GM12892 (cell line): ENCODE results near the gene NCAN.

Source experiments
- DNase-seq: peaks from one replicate; pipeline ENCODE4 v3.0.0; 2011; ENCODE audit not compliant: insufficient read length
- FAIRE-seq: peaks from 2 replicates; lab custom pipeline; 2011; peaks lifted over from hg19 to GRCh38; lab: Jason Lieb, UNC
- POLR2A ChIP-seq: IDR thresholded peaks from 2 replicates; pipeline ENCODE4 v1.6.1; 2011; ENCODE audit warnings: low read depth, low read length, control low read depth
- POLR2AphosphoS5 ChIP-seq: IDR thresholded peaks from 2 replicates; pipeline ENCODE4 v1.6.1; 2011; ENCODE audit warnings: low read depth, low read length, control low read depth
- TAF1 ChIP-seq: IDR thresholded peaks from 2 replicates; pipeline ENCODE4 v1.6.1; 2011; ENCODE audit warnings: low read depth, mild to moderate bottlenecking, control low read depth, low read length, borderline replicate concordance

The NCAN gene

GRCh38 chr19:19285686-19286085 lies 73.9 kb downstream of the NCAN start:
- FAIRE-seq: no peak
- TF ChIP-seq POLR2A (no peak), TAF1 (no peak), POLR2AphosphoS5 (no peak)
- DNase-seq: no peak

DNA sequence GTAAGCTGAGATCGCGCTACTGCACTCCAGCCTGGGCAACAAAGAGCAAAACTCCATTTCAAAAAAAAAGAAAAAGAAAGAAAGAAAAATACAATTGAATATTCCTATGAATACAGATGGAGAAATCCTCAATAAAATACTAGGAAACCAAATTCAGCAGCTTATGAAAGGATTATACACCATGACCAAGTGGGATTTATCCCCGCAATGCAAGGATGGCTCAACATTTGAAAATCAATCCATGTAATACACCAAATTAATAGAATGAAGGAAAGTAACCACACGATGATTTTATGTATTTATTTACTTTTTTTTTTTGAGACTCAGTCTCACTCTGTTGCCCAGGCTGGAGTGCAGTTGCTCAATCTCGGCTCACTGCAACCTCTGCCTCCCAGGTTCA lies 80.8 kb downstream of the NCAN start:
- FAIRE-seq: no peak
- TF ChIP-seq POLR2AphosphoS5 (no peak), POLR2A (no peak), TAF1 (no peak)

GRCh38 chr19:19294914-19295313 lies 83.2 kb downstream of the NCAN start:
- DNase-seq: no peak
- no peak for TF ChIP-seq TAF1
- no peak for TF ChIP-seq POLR2AphosphoS5
- TF ChIP-seq POLR2A: no peak
- no peak for FAIRE-seq

More for the DNA sequence above, 80.8 kb downstream of the NCAN start:
- no peak for DNase-seq

GRCh38 chr19:19296953-19297689 lies 85.4 kb downstream of the NCAN start:
- DNase-seq (no peak), FAIRE-seq (no peak)
- TF ChIP-seq POLR2AphosphoS5: no peak
- TF ChIP-seq TAF1: no peak
- no peak for TF ChIP-seq POLR2A

DNA sequence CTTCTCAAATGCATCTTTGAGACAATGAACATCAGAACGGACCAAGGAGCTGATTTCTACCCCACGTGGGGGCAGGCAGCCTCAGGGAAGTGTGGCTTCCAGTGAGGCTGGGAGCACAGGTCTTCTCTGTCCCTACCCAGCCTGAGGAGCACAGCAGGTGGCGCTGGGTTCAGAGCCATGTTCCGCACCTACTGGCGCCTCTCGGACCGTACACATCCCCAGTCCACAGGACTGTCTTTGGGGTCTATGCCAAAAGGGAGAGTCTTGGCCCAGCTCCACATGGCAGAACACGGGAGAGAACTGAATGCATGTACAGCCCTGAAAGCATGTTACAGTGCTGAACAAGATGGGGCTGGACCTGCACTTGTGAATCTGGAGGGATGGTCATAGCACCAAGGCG lies 86.0 kb downstream of the NCAN start:
- DNase-seq (no peak), FAIRE-seq (no peak)
- no peak for TF ChIP-seq POLR2AphosphoS5
- no peak for TF ChIP-seq TAF1
- TF ChIP-seq POLR2A: no peak

- DNase-seq (no peak), FAIRE-seq (no peak)
These were observed 88.9 kb downstream of the NCAN start for GRCh38 chr19:19300613-19301012.

More at GRCh38 chr19:19300613-19301012, 88.9 kb downstream of the NCAN start:
- TF ChIP-seq TAF1 (no peak), POLR2A (no peak), POLR2AphosphoS5 (no peak)
